K562 (cell line): ENCODE data around the gene ORAI3. TPM values are rescaled to one million over a fixed set of nuclear protein-coding genes. Genes with fewer than 3 reads are reported as not detected.

Source experiments
- ARNT ChIP-seq, 2 experiments: fragments of 450-650 bp; IDR thresholded peaks; 2 replicates each; pipeline ENCODE4 v1.6.1; 2016; ENCODE audit warnings: mild to moderate bottlenecking in 1 of 2
- ELF2 ChIP-seq: fragments of 250-450 bp; sonication (Bioruptor Pico); IDR thresholded peaks from 2 replicates; pipeline ENCODE4 v1.5.0; 2021; ENCODE audit warnings: mild to moderate bottlenecking
- EZH2 ChIP-seq: IDR thresholded peaks from 2 replicates; pipeline ENCODE4 v1.6.1; 2012; ENCODE audit warnings: low read depth, mild to moderate bottlenecking, inconsistent platforms, low read length, borderline replicate concordance
- FOXA1 ChIP-seq: fragments of 450-650 bp; IDR thresholded peaks from 2 replicates; pipeline ENCODE4 v1.6.1; 2016; ENCODE audit warnings: mild to moderate bottlenecking, borderline replicate concordance
- FOXK2 ChIP-seq, 2 experiments: fragments of 450-650 bp; IDR thresholded peaks in 1 of 2; conservative IDR thresholded peaks in 1 of 2; 2 replicates each; pipeline ENCODE4 v1.6.1; 2016; ENCODE audit warnings: low read depth in 2 of 2, mild to moderate bottlenecking in 1 of 2
- FOXP1 ChIP-seq: sonication (generic); formaldehyde crosslinking; IDR thresholded peaks from 2 replicates; pipeline ENCODE4 v1.8.0; 2022; ENCODE audit warnings: mild to moderate bottlenecking, missing genetic modification reagents
- HDAC1 ChIP-seq, 2 experiments: fragments of 450-650 bp; IDR thresholded peaks; 2 replicates each; pipeline ENCODE4 v1.6.1; 2016 to 2017; ENCODE audit warnings: inconsistent platforms in 1 of 2, mild to moderate bottlenecking in 1 of 2, moderate library complexity in 1 of 2
- HDAC3 ChIP-seq: fragments of 450-650 bp; IDR thresholded peaks from 2 replicates; pipeline ENCODE4 v1.6.1; 2018; ENCODE audit warnings: borderline replicate concordance, mild to moderate bottlenecking, moderate library complexity; ENCODE audit not compliant: partially characterized antibody
- IFI16 ChIP-seq: fragments of 250-450 bp; sonication (Bioruptor Pico); IDR thresholded peaks from 2 replicates; pipeline ENCODE4 v2.1.2; 2022; ENCODE audit warnings: mild to moderate bottlenecking, inconsistent platforms
- KDM4B ChIP-seq, 2 experiments: fragments of 450-650 bp in 1 of 2; sonication (generic) in 1 of 2; IDR thresholded peaks; 2 replicates each; pipeline ENCODE4 v1.6.1; 2016 to 2017; ENCODE audit warnings: borderline replicate concordance in 2 of 2, antibody characterized with exemption in 1 of 2, low read depth in 1 of 2, mild to moderate bottlenecking in 1 of 2
- SNAPC5 ChIP-seq: fragments of 250-450 bp; sonication (Bioruptor Pico); IDR thresholded peaks from 2 replicates; pipeline ENCODE4 v1.8.0; 2021; ENCODE audit warnings: moderate library complexity, mild to moderate bottlenecking, inconsistent platforms
- TOE1 ChIP-seq, 2 experiments: fragments of 450-650 bp in 1 of 2; sonication (generic) in 1 of 2; formaldehyde crosslinking in 1 of 2; IDR thresholded peaks; 2 replicates each; pipeline versions ENCODE4 v1.7.1 to v1.8.0; 2016 to 2022; ENCODE audit warnings: borderline replicate concordance in 2 of 2, mild to moderate bottlenecking in 2 of 2, antibody characterized with exemption in 1 of 2, inconsistent platforms in 1 of 2, low read depth in 1 of 2, missing genetic modification reagents in 1 of 2, moderate library complexity in 1 of 2
- ZBTB1 ChIP-seq: sonication (generic); formaldehyde crosslinking; IDR thresholded peaks from 2 replicates; pipeline ENCODE4 v1.8.1; 2023; ENCODE audit warnings: missing genetic modification reagents, low read depth, mild to moderate bottlenecking, borderline replicate concordance
- ZFP36 ChIP-seq: fragments of 150-350 bp; IDR thresholded peaks from 2 replicates; pipeline ENCODE4 v1.6.1; 2018; ENCODE audit warnings: low read length, low read depth; ENCODE audit not compliant: partially characterized antibody
- ZNF140 ChIP-seq: fragments of 250-450 bp; sonication (Bioruptor Pico); IDR thresholded peaks from 2 replicates; pipeline ENCODE4 v1.8.0; 2021; ENCODE audit warnings: moderate library complexity, mild to moderate bottlenecking, inconsistent platforms
- ZNF217 ChIP-seq: sonication (generic); formaldehyde crosslinking; IDR thresholded peaks from 2 replicates; pipeline ENCODE4 v1.8.0; 2022; ENCODE audit warnings: mild to moderate bottlenecking, missing genetic modification reagents
- ZNF384 ChIP-seq: IDR thresholded peaks from 2 replicates; pipeline ENCODE4 v1.6.1; 2012; ENCODE audit warnings: low read depth, low read length, improper control_type of control experiment
- ZNF407 ChIP-seq: fragments of 450-650 bp; IDR thresholded peaks from 2 replicates; pipeline ENCODE4 v1.6.1; 2016; ENCODE audit warnings: low read depth
- ZNF778 ChIP-seq: fragments of 450-650 bp; formaldehyde crosslinking; IDR thresholded peaks from 2 replicates; pipeline ENCODE4 v1.4.0; 2020; ENCODE audit warnings: mild to moderate bottlenecking, moderate library complexity
- polyA plus RNA-seq, 8 experiments: library from polyadenylated mRNA; depleted of rRNA in 4 of 8; stranded (reverse) in 5 of 8; unstranded in 3 of 8; fragments of >200 nt; fragmentation: Nextera tagmentation in 2 of 8; fragmentation: Illumina TruSeq in 1 of 8; extraction: Ambion mirVana in 2 of 8; extraction: Trizol in 1 of 8; gene quantifications; 2 replicates each; pipeline versions ENCODE4 v1.2.1 to v1.2.3, GENCODE V29; 2011 to 2014; ENCODE audit warnings: inconsistent platforms in 1 of 8, missing spikeins in 1 of 8
- total RNA-seq, 7 experiments: library from RNA; depleted of rRNA in 6 of 7; stranded (reverse); fragments of >200 nt in 6 of 7; fragmentation: Illumina TruSeq in 2 of 7; extraction: Trizol in 2 of 7; gene quantifications; 2 replicates each; pipeline versions ENCODE4 v1.2.1 to v1.2.3, GENCODE V29; 2011 to 2021; ENCODE audit warnings: low replicate concordance in 1 of 7

ORAI3 gene
- total and polyA plus RNA-seq, 9 of the 15 experiments (the other 6 are each of a cell fraction or from before 2014, with no cell fraction given) = 4.9 to 23.3 (median 14.1) TPM

- TF ChIP-seq ZNF407 = peak; percentile 84
- no peak for TF ChIP-seq ZNF217 (CRISPR knock-in tag)
- no peak for TF ChIP-seq ZBTB1 (CRISPR knock-in tag)
- no peak for TF ChIP-seq IFI16 (CRISPR knock-in tag)
- no peak; a peak in 1 of 4 replicates for TF ChIP-seq FOXK2 (conservative IDR thresholded peaks at IDR 0.05 in 1 of 2, IDR thresholded peaks at IDR 0.05 in 1 of 2; ENCODE audit: low read depth in 2 of 2)
- TF ChIP-seq FOXA1 = no peak
- TF ChIP-seq ELF2 = no peak
- TF ChIP-seq HDAC3 = no peak
- TF ChIP-seq ARNT (IDR thresholded peaks at IDR 0.05) = no peak
- TF ChIP-seq ZNF384 = peak; percentile 47; the same call in 1 of the 2 replicates
- TF ChIP-seq KDM4B (IDR thresholded peaks at IDR 0.05; ENCODE audit: borderline replicate concordance in 2 of 2, low read depth in 1 of 2) = no peak
- no peak for TF ChIP-seq FOXP1 (CRISPR knock-in tag)
- no peak for TF ChIP-seq EZH2
- peak; percentile 29; the same call in 1 of the 2 replicates for TF ChIP-seq TOE1 (IDR thresholded peaks at IDR 0.05; ENCODE audit: borderline replicate concordance)
- no peak for TF ChIP-seq TOE1 (CRISPR knock-in tag; IDR thresholded peaks at IDR 0.05; ENCODE audit: borderline replicate concordance, low read depth)
- TF ChIP-seq HDAC1 (IDR thresholded peaks at IDR 0.05) = no peak
- no peak for TF ChIP-seq ZFP36
- TF ChIP-seq ZNF140 (CRISPR knock-in tag) = no peak
- TF ChIP-seq SNAPC5 (CRISPR knock-in tag) = no peak
- no peak for TF ChIP-seq ZNF778 (CRISPR knock-in tag)
Observed at GRCh38 chr16:30984669-30985400, 36.0 kb downstream of the ORAI3 start, which contains the start of gene HSD3B7 (continued).
